WTC11 (cell line): Measurements from ENCODE around the gene AGAP3. TPM values are rescaled to one million over a fixed set of nuclear protein-coding genes. Genes with fewer than 3 reads are reported as not detected.

Experiments used
- ATAC-seq: fragments of 200-7000 bp; cut with Tn5 transposase; 2 replicates; pipeline ENCODE4 v1.10.0; 2021; ENCODE audit warnings: mild to moderate bottlenecking, moderate library complexity
- CTCF ChIA-PET: fragments of 300-600 bp; sonication (Branson Sonifier 250); formaldehyde crosslinking; loops from one replicate; lab custom pipeline; 2021; ENCODE audit warnings: antibody characterized with exemption; lab: Charles Lee
- POLR2A ChIA-PET: fragments of 350-600 bp; sonication (Branson Sonifier 250); formaldehyde crosslinking; loops from one replicate; lab custom pipeline; 2021; ENCODE audit warnings: antibody characterized with exemption; lab: Charles Lee
- DNase-seq: peaks from one replicate; pipeline ENCODE4 v3.0.0; 2021; ENCODE audit warnings: low spot score
- H3K27ac Mint-ChIP-seq: 2 replicates; pipeline ENCODE4 v1.8.0; 2021; ENCODE audit warnings: mixed read lengths
- H3K27me3 Mint-ChIP-seq: 2 replicates; pipeline ENCODE4 v1.8.0; 2021; ENCODE audit warnings: low read depth, mild to moderate bottlenecking, moderate library complexity, mixed read lengths
- H3K36me3 Mint-ChIP-seq: 2 replicates; pipeline ENCODE4 v1.8.0; 2021; ENCODE audit warnings: mixed read lengths
- H3K4me1 Mint-ChIP-seq: 2 replicates; pipeline ENCODE4 v1.8.0; 2022; ENCODE audit warnings: mixed read lengths
- H3K4me3 Mint-ChIP-seq: 2 replicates; pipeline ENCODE4 v1.8.0; 2021; ENCODE audit warnings: mild to moderate bottlenecking, moderate library complexity, mixed read lengths
- H3K9me3 Mint-ChIP-seq: 2 replicates; pipeline ENCODE4 v1.8.0; 2021; ENCODE audit warnings: mixed read lengths
- ATF2 ChIP-seq: sonication (generic); formaldehyde crosslinking; IDR thresholded peaks from 2 replicates; pipeline ENCODE4 v1.8.1; 2022; ENCODE audit warnings: low read depth, missing genetic modification reagents, borderline replicate concordance
- CDX4 ChIP-seq: fragments of 250-450 bp; sonication (Bioruptor Pico); IDR thresholded peaks from 2 replicates; pipeline ENCODE4 v1.9.0; 2021; ENCODE audit warnings: moderate library complexity, mild to moderate bottlenecking, inconsistent platforms, borderline replicate concordance
- ETV6 ChIP-seq: sonication (generic); formaldehyde crosslinking; IDR thresholded peaks from 2 replicates; pipeline ENCODE4 v1.8.1; 2022; ENCODE audit warnings: mild to moderate bottlenecking, missing genetic modification reagents
- GABPB1 ChIP-seq: sonication (generic); formaldehyde crosslinking; IDR thresholded peaks from 2 replicates; pipeline ENCODE4 v1.8.1; 2023; ENCODE audit warnings: mild to moderate bottlenecking, missing genetic modification reagents
- GTF2I ChIP-seq: fragments of 250-450 bp; sonication (Bioruptor Pico); conservative IDR thresholded peaks from 2 replicates; pipeline ENCODE4 v1.4.0; 2021; ENCODE audit warnings: mild to moderate bottlenecking
- HMGA2 ChIP-seq: fragments of 250-450 bp; sonication (Bioruptor Pico); IDR thresholded peaks from 2 replicates; pipeline ENCODE4 v1.4.0; 2021; ENCODE audit warnings: mild to moderate bottlenecking, moderate library complexity
- JAZF1 ChIP-seq: fragments of 250-450 bp; sonication (Bioruptor Pico); IDR thresholded peaks from 2 replicates; pipeline ENCODE4 v1.9.0; 2021; ENCODE audit warnings: moderate library complexity, mild to moderate bottlenecking, inconsistent platforms
- MXD4 ChIP-seq: fragments of 250-450 bp; sonication (Bioruptor Pico); IDR thresholded peaks from 2 replicates; pipeline ENCODE4 v1.8.0; 2021; ENCODE audit warnings: mild to moderate bottlenecking, moderate library complexity, borderline replicate concordance
- NFE2L1 ChIP-seq: sonication (generic); formaldehyde crosslinking; IDR thresholded peaks from 2 replicates; pipeline ENCODE4 v1.8.1; 2023; ENCODE audit warnings: missing genetic modification reagents
- NFYB ChIP-seq: sonication (generic); formaldehyde crosslinking; conservative IDR thresholded peaks from 2 replicates; pipeline ENCODE4 v1.8.0; 2022; ENCODE audit warnings: low read depth, missing genetic modification reagents
- NR2C2 ChIP-seq: sonication (generic); formaldehyde crosslinking; IDR thresholded peaks from 2 replicates; pipeline ENCODE4 v1.8.0; 2022; ENCODE audit warnings: mild to moderate bottlenecking, missing genetic modification reagents
- OVOL2 ChIP-seq: fragments of 250-450 bp; sonication (Bioruptor Pico); IDR thresholded peaks from 2 replicates; pipeline ENCODE4 v1.9.0; 2021; ENCODE audit warnings: mild to moderate bottlenecking, borderline replicate concordance
- RELA ChIP-seq: sonication (generic); formaldehyde crosslinking; IDR thresholded peaks from 2 replicates; pipeline ENCODE4 v1.8.1; 2022; ENCODE audit warnings: missing genetic modification reagents, mild to moderate bottlenecking, borderline replicate concordance
- SMAD3 ChIP-seq: sonication (generic); formaldehyde crosslinking; IDR thresholded peaks from 2 replicates; pipeline ENCODE4 v1.8.0; 2022; ENCODE audit warnings: missing genetic modification reagents, mild to moderate bottlenecking, borderline replicate concordance
- SOX15 ChIP-seq: fragments of 250-450 bp; sonication (Bioruptor Pico); IDR thresholded peaks from 2 replicates; pipeline ENCODE4 v1.9.0; 2021; ENCODE audit warnings: mild to moderate bottlenecking
- TCF7 ChIP-seq: sonication (generic); formaldehyde crosslinking; IDR thresholded peaks from 2 replicates; pipeline ENCODE4 v1.8.0; 2022; ENCODE audit warnings: mild to moderate bottlenecking, low read depth, missing genetic modification reagents, moderate library complexity
- TP53 ChIP-seq: sonication (generic); formaldehyde crosslinking; IDR thresholded peaks from 2 replicates; pipeline ENCODE4 v1.8.1; 2023; ENCODE audit warnings: mild to moderate bottlenecking, missing genetic modification reagents
- ZMAT4 ChIP-seq: fragments of 250-450 bp; sonication (Bioruptor Pico); IDR thresholded peaks from 2 replicates; pipeline ENCODE4 v1.9.0; 2021; ENCODE audit warnings: mild to moderate bottlenecking
- ZNF232 ChIP-seq: sonication (generic); formaldehyde crosslinking; IDR thresholded peaks from 2 replicates; pipeline ENCODE4 v1.8.0; 2022; ENCODE audit warnings: mild to moderate bottlenecking, missing genetic modification reagents
- ZNF423 ChIP-seq: fragments of 250-450 bp; sonication (Bioruptor Pico); IDR thresholded peaks from 2 replicates; pipeline ENCODE4 v2.1.2; 2022; ENCODE audit warnings: mild to moderate bottlenecking, moderate library complexity
- total RNA-seq: library from RNA; stranded (reverse); gene quantifications from 3 replicates; pipeline ENCODE4 v1.2.3, GENCODE V29; 2021
- TF ChIP-seq, protein P1 (sequence below): sonication (generic); formaldehyde crosslinking; conservative IDR thresholded peaks from 2 replicates; pipeline ENCODE4 v1.8.1; 2022; ENCODE audit warnings: mild to moderate bottlenecking, missing genetic modification reagents
- TF ChIP-seq, protein P2 (sequence below): sonication (generic); formaldehyde crosslinking; IDR thresholded peaks from 2 replicates; pipeline ENCODE4 v1.8.1; 2022; ENCODE audit warnings: low read depth, mild to moderate bottlenecking, moderate library complexity, missing genetic modification reagents, borderline replicate concordance
- TF ChIP-seq, protein P3 (sequence below): sonication (generic); formaldehyde crosslinking; IDR thresholded peaks from 2 replicates; pipeline ENCODE4 v1.8.0; 2023; ENCODE audit warnings: missing genetic modification reagents
- TF ChIP-seq, protein P4 (sequence below): sonication (generic); formaldehyde crosslinking; IDR thresholded peaks from 2 replicates; pipeline ENCODE4 v1.8.0; 2022; ENCODE audit warnings: mild to moderate bottlenecking, missing genetic modification reagents
- TF ChIP-seq, protein P5 (sequence below): fragments of 250-450 bp; sonication (Bioruptor Pico); IDR thresholded peaks from 2 replicates; pipeline ENCODE4 v1.8.0; 2021; ENCODE audit warnings: mild to moderate bottlenecking

AGAP3 gene
- total RNA-seq, 1 experiment from 2014 or later, result 163 TPM

- no peaks in the 10 kb centered on the region for H3K36me3 Mint-ChIP-seq
- peaks cover 47% of the 10 kb centered on the region for H3K27me3 Mint-ChIP-seq
- ChIA-PET POLR2A (no interaction called here), CTCF (interaction anchor here (1.0 to 4.2 kb wide), 4 partner anchors 10 to 67 kb away, joined by 3 to 52 read pairs (median 8); no protein-coding TSS in a partner anchor)
- DNase-seq, result no peak
- TF ChIP-seq GTF2I (CRISPR knock-in tag) (no peak), JAZF1 (no peak), TP53 (no peak), SOX15 (CRISPR knock-in tag) (no peak), NFE2L1 (CRISPR knock-in tag) (no peak), HMGA2 (no peak), TCF7 (CRISPR knock-in tag) (no peak), NFYB (CRISPR knock-in tag) (no peak), ZNF232 (no peak), MXD4 (no peak)
- TF ChIP-seq, protein P1, sequence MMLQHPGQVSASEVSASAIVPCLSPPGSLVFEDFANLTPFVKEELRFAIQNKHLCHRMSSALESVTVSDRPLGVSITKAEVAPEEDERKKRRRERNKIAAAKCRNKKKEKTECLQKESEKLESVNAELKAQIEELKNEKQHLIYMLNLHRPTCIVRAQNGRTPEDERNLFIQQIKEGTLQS (CRISPR knock-in tag), result no peak
- TF ChIP-seq, protein P2, sequence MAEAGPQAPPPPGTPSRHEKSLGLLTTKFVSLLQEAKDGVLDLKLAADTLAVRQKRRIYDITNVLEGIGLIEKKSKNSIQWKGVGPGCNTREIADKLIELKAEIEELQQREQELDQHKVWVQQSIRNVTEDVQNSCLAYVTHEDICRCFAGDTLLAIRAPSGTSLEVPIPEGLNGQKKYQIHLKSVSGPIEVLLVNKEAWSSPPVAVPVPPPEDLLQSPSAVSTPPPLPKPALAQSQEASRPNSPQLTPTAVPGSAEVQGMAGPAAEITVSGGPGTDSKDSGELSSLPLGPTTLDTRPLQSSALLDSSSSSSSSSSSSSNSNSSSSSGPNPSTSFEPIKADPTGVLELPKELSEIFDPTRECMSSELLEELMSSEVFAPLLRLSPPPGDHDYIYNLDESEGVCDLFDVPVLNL, result no peak
- TF ChIP-seq, protein P3, sequence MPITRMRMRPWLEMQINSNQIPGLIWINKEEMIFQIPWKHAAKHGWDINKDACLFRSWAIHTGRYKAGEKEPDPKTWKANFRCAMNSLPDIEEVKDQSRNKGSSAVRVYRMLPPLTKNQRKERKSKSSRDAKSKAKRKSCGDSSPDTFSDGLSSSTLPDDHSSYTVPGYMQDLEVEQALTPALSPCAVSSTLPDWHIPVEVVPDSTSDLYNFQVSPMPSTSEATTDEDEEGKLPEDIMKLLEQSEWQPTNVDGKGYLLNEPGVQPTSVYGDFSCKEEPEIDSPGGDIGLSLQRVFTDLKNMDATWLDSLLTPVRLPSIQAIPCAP, result no peak
- TF ChIP-seq, protein P4, sequence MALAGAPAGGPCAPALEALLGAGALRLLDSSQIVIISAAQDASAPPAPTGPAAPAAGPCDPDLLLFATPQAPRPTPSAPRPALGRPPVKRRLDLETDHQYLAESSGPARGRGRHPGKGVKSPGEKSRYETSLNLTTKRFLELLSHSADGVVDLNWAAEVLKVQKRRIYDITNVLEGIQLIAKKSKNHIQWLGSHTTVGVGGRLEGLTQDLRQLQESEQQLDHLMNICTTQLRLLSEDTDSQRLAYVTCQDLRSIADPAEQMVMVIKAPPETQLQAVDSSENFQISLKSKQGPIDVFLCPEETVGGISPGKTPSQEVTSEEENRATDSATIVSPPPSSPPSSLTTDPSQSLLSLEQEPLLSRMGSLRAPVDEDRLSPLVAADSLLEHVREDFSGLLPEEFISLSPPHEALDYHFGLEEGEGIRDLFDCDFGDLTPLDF (CRISPR knock-in tag), result no peak
- H3K27ac Mint-ChIP-seq, result no peak overlapping the region
- no peak for ATAC-seq
- peaks cover 9% of the 10 kb centered on the region; the same call in 1 of the 2 replicates for H3K4me1 Mint-ChIP-seq
- H3K4me3 Mint-ChIP-seq, result no peak overlapping the region
- H3K9me3 Mint-ChIP-seq, result peaks cover 3% of the 10 kb centered on the region
Observed at GRCh38 chr7:151178236-151178635, 92.0 kb downstream of the AGAP3 start.

- H3K36me3 Mint-ChIP-seq, result no peaks in the 10 kb centered on the region
- ChIA-PET POLR2A (no interaction called here), CTCF (interaction anchor here (1.0 to 1.5 kb wide), 5 partner anchors 11 to 133 kb away, joined by 3 to 12 read pairs (median 4); no protein-coding TSS in a partner anchor)
- peaks cover 9% of the 10 kb centered on the region; the same call in 1 of the 2 replicates for H3K4me1 Mint-ChIP-seq
- TF ChIP-seq SOX15 (CRISPR knock-in tag) (no peak), ZNF423 (CRISPR knock-in tag) (no peak), RELA (CRISPR knock-in tag) (no peak), NR2C2 (CRISPR knock-in tag) (no peak), GTF2I (CRISPR knock-in tag) (no peak)
- no peak overlapping the region for H3K4me3 Mint-ChIP-seq
- H3K27me3 Mint-ChIP-seq, result peaks cover 41% of the 10 kb centered on the region
- ATAC-seq (no peak), DNase-seq (no peak)
- no peaks in the 10 kb centered on the region for H3K9me3 Mint-ChIP-seq
- H3K27ac Mint-ChIP-seq, result no peak overlapping the region
Observed at GRCh38 chr7:151178831-151179230, 92.6 kb downstream of the AGAP3 start.

GRCh38 chr7:151179287-151179860, 93.1 kb downstream of the AGAP3 start:
- Mint-ChIP-seq H3K36me3 (no peaks in the 10 kb centered on the region), H3K27ac (no peak overlapping the region; the same call in 1 of the 2 replicates), H3K4me1 (peaks cover 9% of the 10 kb centered on the region; the same call in 1 of the 2 replicates), H3K9me3 (no peaks in the 10 kb centered on the region), H3K4me3 (no peak overlapping the region), H3K27me3 (peaks cover 36% of the 10 kb centered on the region)
- CTCF ChIA-PET, result interaction anchor here (0.7 to 1.5 kb wide), 7 partner anchors 11 to 132 kb away, joined by 3 to 12 read pairs (median 4); no protein-coding TSS in a partner anchor
- DNase-seq (no peak), ATAC-seq (no peak)
- POLR2A ChIA-PET, result no interaction called here
- TF ChIP-seq SMAD3 (CRISPR knock-in tag), result no peak
- no peak for TF ChIP-seq CDX4 (CRISPR knock-in tag)
- TF ChIP-seq, protein P5, sequence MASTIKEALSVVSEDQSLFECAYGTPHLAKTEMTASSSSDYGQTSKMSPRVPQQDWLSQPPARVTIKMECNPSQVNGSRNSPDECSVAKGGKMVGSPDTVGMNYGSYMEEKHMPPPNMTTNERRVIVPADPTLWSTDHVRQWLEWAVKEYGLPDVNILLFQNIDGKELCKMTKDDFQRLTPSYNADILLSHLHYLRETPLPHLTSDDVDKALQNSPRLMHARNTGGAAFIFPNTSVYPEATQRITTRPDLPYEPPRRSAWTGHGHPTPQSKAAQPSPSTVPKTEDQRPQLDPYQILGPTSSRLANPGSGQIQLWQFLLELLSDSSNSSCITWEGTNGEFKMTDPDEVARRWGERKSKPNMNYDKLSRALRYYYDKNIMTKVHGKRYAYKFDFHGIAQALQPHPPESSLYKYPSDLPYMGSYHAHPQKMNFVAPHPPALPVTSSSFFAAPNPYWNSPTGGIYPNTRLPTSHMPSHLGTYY, result no peak
- no peak for TF ChIP-seq ATF2 (CRISPR knock-in tag)
- TF ChIP-seq OVOL2 (CRISPR knock-in tag), result no peak
- TF ChIP-seq ETV6 (CRISPR knock-in tag), result no peak
- no peak for TF ChIP-seq ZMAT4
- no peak for TF ChIP-seq GABPB1
